Neural cell (in vitro differentiated cells): ENCODE measurements around the gene RNF138. TPM values are rescaled to one million over a fixed set of nuclear protein-coding genes. Genes with fewer than 3 reads are reported as not detected.
"Not testable (repeated sequence)": the region's sequence is repeated elsewhere in the genome, so short reads cannot be mapped to it uniquely, and the experiment has no call there.

Source experiments
- H2AFZ ChIP-seq: fragments of 200-600, 300-800 bp; sonication (generic), shearing (Covaris generic); 2 replicates; pipeline ENCODE4 v1.6.0; 2014; ENCODE audit warnings: low read depth, mild to moderate bottlenecking, antibody characterized with exemption, low read length, moderate library complexity
- H3F3A ChIP-seq: fragments of 200-600 bp; shearing (Covaris generic); 2 replicates; pipeline ENCODE4 v1.6.1; 2016; ENCODE audit warnings: mild to moderate bottlenecking, moderate library complexity, mixed read lengths, antibody characterized with exemption, low read length; ENCODE audit not compliant: insufficient read depth, poor library complexity, severe bottlenecking
- H3K27ac ChIP-seq: fragments of 200-600, 300-800 bp; sonication (generic), shearing (Covaris generic); 2 replicates; pipeline ENCODE4 v1.5.1; 2014; ENCODE audit warnings: mild to moderate bottlenecking, low read length, moderate library complexity
- H3K27me3 ChIP-seq: fragments of 300-800, 200-600 bp; sonication (generic), shearing (Covaris generic); 2 replicates; pipeline ENCODE4 v1.6.0; 2014; ENCODE audit warnings: mild to moderate bottlenecking, low read depth, low read length, moderate library complexity; ENCODE audit not compliant: insufficient read depth
- H3K36me3 ChIP-seq: fragments of 300-800, 200-600 bp; sonication (generic), shearing (Covaris generic); 2 replicates; pipeline ENCODE4 v1.5.1; 2014; ENCODE audit warnings: mild to moderate bottlenecking, antibody characterized with exemption, low read length, moderate library complexity; ENCODE audit not compliant: insufficient read depth
- H3K4me2 ChIP-seq: fragments of 300-800, 200-600 bp; sonication (generic), shearing (Covaris generic); 2 replicates; pipeline ENCODE4 v1.6.0; 2014; ENCODE audit warnings: mild to moderate bottlenecking, low read length
- H3K4me3 ChIP-seq: fragments of 300-800, 200-600 bp; sonication (generic), shearing (Covaris generic); 2 replicates; pipeline ENCODE4 v1.5.1; 2014; ENCODE audit warnings: mild to moderate bottlenecking, low read length, moderate library complexity
- H3K79me2 ChIP-seq: fragments of 200-600 bp; shearing (Covaris generic); replicated peaks from 2 replicates; pipeline ENCODE4 v1.6.0; 2014; ENCODE audit warnings: mild to moderate bottlenecking, low read length, moderate library complexity; ENCODE audit not compliant: insufficient read depth
- H3K9ac ChIP-seq: fragments of 300-800, 200-600 bp; sonication (generic), shearing (Covaris generic); 2 replicates; pipeline ENCODE4 v1.6.1; 2016; ENCODE audit warnings: mild to moderate bottlenecking, low read length, mixed read lengths
- H3K9me2 ChIP-seq: fragments of 200-600 bp; shearing (Covaris generic); 2 replicates; pipeline ENCODE4 v1.6.1; 2016; ENCODE audit warnings: mild to moderate bottlenecking, low read length, mixed read lengths; ENCODE audit not compliant: insufficient read depth
- H3K9me3 ChIP-seq: fragments of 200-600, 300-800 bp; sonication (generic), shearing (Covaris generic); 2 replicates; pipeline ENCODE4 v1.6.1; 2016; ENCODE audit warnings: mild to moderate bottlenecking, mixed run types, low read length, moderate library complexity, mixed read lengths
- H4K20me1 ChIP-seq: fragments of 200-600 bp; shearing (Covaris generic); 2 replicates; pipeline ENCODE4 v1.6.1; 2016; ENCODE audit warnings: mild to moderate bottlenecking, mixed run types; ENCODE audit not compliant: insufficient read depth
- EP300 ChIP-seq: fragments of 450-650 bp; conservative IDR thresholded peaks from 2 replicates; pipeline ENCODE4 v1.6.1; 2014; ENCODE audit warnings: antibody characterized with exemption, mild to moderate bottlenecking, moderate library complexity; ENCODE audit not compliant: poor library complexity, severe bottlenecking
- EZH2 ChIP-seq: fragments of 200-600, 300-800 bp; shearing (Covaris generic), sonication (generic); IDR thresholded peaks from 2 replicates; pipeline ENCODE4 v1.6.1; 2014; ENCODE audit warnings: antibody characterized with exemption, low read length, borderline replicate concordance, mild to moderate bottlenecking; ENCODE audit not compliant: insufficient read depth, poor library complexity, severe bottlenecking
- MXI1 ChIP-seq: fragments of 450-650 bp; conservative IDR thresholded peaks from 2 replicates; pipeline ENCODE4 v1.6.1; 2014; ENCODE audit warnings: antibody characterized with exemption, mild to moderate bottlenecking; ENCODE audit not compliant: poor library complexity, severe bottlenecking
- POLR2AphosphoS5 ChIP-seq: IDR thresholded peaks from 2 replicates; pipeline ENCODE4 v1.6.1; 2012
- RAD21 ChIP-seq: fragments of 450-650 bp; conservative IDR thresholded peaks from 2 replicates; pipeline ENCODE4 v1.6.1; 2014; ENCODE audit warnings: antibody characterized with exemption, mild to moderate bottlenecking, moderate library complexity
- SMC3 ChIP-seq: fragments of 450-650 bp; conservative IDR thresholded peaks from 2 replicates; pipeline ENCODE4 v1.6.1; 2014; ENCODE audit warnings: antibody characterized with exemption, mild to moderate bottlenecking, moderate library complexity; ENCODE audit not compliant: poor library complexity
- TAF1 ChIP-seq: IDR thresholded peaks from 2 replicates; pipeline ENCODE4 v1.6.1; 2012; ENCODE audit warnings: low read depth
- polyA plus RNA-seq: library from polyadenylated mRNA; depleted of rRNA; stranded (reverse); fragments of >200 nt; gene quantifications from 2 replicates; pipeline ENCODE4 v1.2.3, GENCODE V29; 2014
- TF ChIP-seq, protein P1 (sequence below): fragments of 450-650 bp; IDR thresholded peaks from 2 replicates; pipeline ENCODE4 v1.5.1; 2014; ENCODE audit warnings: antibody characterized with exemption, mild to moderate bottlenecking, moderate library complexity; ENCODE audit not compliant: poor library complexity, severe bottlenecking
- TF ChIP-seq, protein P2 (sequence below): IDR thresholded peaks from 2 replicates; pipeline ENCODE4 v1.6.1; 2012; ENCODE audit warnings: borderline replicate concordance

RNF138 gene
- polyA plus RNA-seq, 1 donor from 2014 or later, result 40.3 TPM

GRCh38 chr18:32086881-32087280 is 4.8 kb upstream of the RNF138 start:
- no peaks in the 10 kb centered on the region for H3K36me3 ChIP-seq
- H3K9me3 ChIP-seq, result no peaks in the 10 kb centered on the region
- H3K27me3 ChIP-seq, result no peaks in the 10 kb centered on the region
- no peak overlapping the region for H3K9ac ChIP-seq
- TF ChIP-seq MXI1 (no peak), EP300 (no peak), SMC3 (no peak), EZH2 (no peak), RAD21 (no peak)
- TF ChIP-seq, protein P1, sequence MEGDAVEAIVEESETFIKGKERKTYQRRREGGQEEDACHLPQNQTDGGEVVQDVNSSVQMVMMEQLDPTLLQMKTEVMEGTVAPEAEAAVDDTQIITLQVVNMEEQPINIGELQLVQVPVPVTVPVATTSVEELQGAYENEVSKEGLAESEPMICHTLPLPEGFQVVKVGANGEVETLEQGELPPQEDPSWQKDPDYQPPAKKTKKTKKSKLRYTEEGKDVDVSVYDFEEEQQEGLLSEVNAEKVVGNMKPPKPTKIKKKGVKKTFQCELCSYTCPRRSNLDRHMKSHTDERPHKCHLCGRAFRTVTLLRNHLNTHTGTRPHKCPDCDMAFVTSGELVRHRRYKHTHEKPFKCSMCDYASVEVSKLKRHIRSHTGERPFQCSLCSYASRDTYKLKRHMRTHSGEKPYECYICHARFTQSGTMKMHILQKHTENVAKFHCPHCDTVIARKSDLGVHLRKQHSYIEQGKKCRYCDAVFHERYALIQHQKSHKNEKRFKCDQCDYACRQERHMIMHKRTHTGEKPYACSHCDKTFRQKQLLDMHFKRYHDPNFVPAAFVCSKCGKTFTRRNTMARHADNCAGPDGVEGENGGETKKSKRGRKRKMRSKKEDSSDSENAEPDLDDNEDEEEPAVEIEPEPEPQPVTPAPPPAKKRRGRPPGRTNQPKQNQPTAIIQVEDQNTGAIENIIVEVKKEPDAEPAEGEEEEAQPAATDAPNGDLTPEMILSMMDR, result no peak
- TF ChIP-seq, protein P2, sequence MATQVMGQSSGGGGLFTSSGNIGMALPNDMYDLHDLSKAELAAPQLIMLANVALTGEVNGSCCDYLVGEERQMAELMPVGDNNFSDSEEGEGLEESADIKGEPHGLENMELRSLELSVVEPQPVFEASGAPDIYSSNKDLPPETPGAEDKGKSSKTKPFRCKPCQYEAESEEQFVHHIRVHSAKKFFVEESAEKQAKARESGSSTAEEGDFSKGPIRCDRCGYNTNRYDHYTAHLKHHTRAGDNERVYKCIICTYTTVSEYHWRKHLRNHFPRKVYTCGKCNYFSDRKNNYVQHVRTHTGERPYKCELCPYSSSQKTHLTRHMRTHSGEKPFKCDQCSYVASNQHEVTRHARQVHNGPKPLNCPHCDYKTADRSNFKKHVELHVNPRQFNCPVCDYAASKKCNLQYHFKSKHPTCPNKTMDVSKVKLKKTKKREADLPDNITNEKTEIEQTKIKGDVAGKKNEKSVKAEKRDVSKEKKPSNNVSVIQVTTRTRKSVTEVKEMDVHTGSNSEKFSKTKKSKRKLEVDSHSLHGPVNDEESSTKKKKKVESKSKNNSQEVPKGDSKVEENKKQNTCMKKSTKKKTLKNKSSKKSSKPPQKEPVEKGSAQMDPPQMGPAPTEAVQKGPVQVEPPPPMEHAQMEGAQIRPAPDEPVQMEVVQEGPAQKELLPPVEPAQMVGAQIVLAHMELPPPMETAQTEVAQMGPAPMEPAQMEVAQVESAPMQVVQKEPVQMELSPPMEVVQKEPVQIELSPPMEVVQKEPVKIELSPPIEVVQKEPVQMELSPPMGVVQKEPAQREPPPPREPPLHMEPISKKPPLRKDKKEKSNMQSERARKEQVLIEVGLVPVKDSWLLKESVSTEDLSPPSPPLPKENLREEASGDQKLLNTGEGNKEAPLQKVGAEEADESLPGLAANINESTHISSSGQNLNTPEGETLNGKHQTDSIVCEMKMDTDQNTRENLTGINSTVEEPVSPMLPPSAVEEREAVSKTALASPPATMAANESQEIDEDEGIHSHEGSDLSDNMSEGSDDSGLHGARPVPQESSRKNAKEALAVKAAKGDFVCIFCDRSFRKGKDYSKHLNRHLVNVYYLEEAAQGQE, result no peak
- no peak overlapping the region for H2AFZ ChIP-seq
- no peak overlapping the region for H3K27ac ChIP-seq
- H4K20me1 ChIP-seq, result no peaks in the 10 kb centered on the region
- H3K4me3 ChIP-seq, result no peak overlapping the region
- peaks cover 5% of the 10 kb centered on the region for H3F3A ChIP-seq
- no peaks in the 10 kb centered on the region for H3K9me2 ChIP-seq
- no peaks in the 10 kb centered on the region for H3K79me2 ChIP-seq
- no peak overlapping the region for H3K4me2 ChIP-seq

DNA sequence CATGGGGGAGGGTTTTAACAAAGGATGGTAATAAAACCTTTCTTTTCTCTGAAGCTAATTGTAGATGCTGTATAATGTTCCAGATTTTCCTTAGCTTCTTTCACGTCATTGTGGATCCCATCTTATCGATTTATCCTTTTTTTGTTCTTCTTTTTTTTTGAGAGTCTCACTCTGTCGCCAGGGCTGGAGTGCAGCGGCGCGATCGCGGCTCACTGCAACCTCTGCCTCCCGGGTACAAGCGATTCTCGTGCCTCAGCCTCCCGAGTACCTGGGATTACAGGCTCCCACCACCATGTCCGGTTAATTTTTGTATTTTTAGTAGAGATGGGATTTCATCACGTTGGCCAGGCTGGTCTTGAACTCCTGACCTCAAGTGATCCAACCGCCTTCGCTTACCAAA is 843 bp upstream of the RNF138 start:
- Histone ChIP-seq H3K27ac (peak overlapping the region; percentile 98), H3K79me2 (peaks cover 29% of the 10 kb centered on the region)
- H3K27me3 ChIP-seq, H3K36me3 ChIP-seq, H3K9me2 ChIP-seq, H4K20me1 ChIP-seq, H3F3A ChIP-seq, H3K9ac ChIP-seq, H3K9me3 ChIP-seq, H3K4me3 ChIP-seq, H2AFZ ChIP-seq, H3K4me2 ChIP-seq: not testable (repeated sequence)

GRCh38 chr18:32091325-32091723 is 350 bp upstream of the RNF138 start:
- no peak for TF ChIP-seq RAD21
- TF ChIP-seq EZH2, result no peak
- TF ChIP-seq EP300, result no peak
- no peak for TF ChIP-seq TAF1
- TF ChIP-seq, protein P2, result no peak
- TF ChIP-seq POLR2AphosphoS5, result no peak
- no peak for TF ChIP-seq SMC3
- TF ChIP-seq MXI1, result no peak
- TF ChIP-seq, protein P1, result no peak
- Histone ChIP-seq H3K27ac (peak overlapping the region; percentile 98), H2AFZ (peak overlapping the region; percentile 100), H3K79me2 (peaks cover 34% of the 10 kb centered on the region), H3K4me2 (peak overlapping the region; percentile 84), H3K4me3 (peak overlapping the region; percentile 95), H4K20me1 (no peaks in the 10 kb centered on the region), H3K9ac (peak overlapping the region; percentile 98), H3F3A (peaks cover 5% of the 10 kb centered on the region), H3K9me3 (no peaks in the 10 kb centered on the region), H3K9me2 (no peaks in the 10 kb centered on the region), H3K27me3 (no peaks in the 10 kb centered on the region), H3K36me3 (no peaks in the 10 kb centered on the region)
